Measurements from ENCODE around the gene PKN1.
A peak's percentile ranks its signal among the peaks of the same experiment; 100 is the strongest.
"Not testable (repeated sequence)": the region's sequence is repeated elsewhere in the genome, so short reads cannot be mapped to it uniquely, and the experiment has no call there.

The PKN1 gene

DNA sequence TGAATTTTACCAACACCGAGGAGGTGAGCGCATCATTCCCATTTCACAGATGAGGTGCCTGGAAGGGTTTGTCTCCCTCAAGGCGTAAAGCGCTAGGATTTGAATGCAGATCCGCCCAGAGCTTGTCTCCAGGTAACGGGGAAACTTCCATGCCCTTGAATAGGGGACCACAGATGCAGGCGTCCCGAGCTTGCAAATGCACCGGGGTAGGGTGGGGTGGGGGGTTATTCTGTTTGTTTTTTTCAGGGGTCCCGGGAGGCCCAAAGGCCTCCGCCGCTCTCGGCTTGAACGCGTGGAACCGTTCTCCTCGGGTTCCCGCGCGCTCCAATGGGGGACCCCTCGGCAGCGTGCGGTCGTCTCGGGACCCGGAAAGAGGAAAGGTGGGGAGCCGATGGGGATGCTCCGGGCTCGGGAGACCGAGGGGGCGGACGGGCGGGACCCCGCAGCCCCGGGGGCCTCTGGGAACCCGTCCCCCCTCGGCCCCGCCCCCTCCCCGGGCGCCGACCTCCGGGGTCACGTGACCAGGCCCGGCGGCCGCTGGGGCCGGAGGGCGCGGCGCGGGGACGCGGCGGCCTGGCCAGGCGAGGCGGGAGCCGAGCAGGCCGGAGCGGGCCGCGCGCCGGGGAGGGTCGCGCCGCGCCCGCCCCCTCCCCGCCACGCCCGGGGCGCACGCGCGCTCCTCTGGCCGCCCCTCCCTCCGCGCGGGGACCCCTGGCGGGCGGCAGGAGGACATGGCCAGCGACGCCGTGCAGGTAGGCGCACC lies at the start of gene PKN1:
PKN1 (plus strand) TSS at position 516 of the 763 bp plus-strand sequence; CDS start at position 732, 216 bp downstream.
- DNase-seq (ENCODE audit: low read depth) = no peak

DNA sequence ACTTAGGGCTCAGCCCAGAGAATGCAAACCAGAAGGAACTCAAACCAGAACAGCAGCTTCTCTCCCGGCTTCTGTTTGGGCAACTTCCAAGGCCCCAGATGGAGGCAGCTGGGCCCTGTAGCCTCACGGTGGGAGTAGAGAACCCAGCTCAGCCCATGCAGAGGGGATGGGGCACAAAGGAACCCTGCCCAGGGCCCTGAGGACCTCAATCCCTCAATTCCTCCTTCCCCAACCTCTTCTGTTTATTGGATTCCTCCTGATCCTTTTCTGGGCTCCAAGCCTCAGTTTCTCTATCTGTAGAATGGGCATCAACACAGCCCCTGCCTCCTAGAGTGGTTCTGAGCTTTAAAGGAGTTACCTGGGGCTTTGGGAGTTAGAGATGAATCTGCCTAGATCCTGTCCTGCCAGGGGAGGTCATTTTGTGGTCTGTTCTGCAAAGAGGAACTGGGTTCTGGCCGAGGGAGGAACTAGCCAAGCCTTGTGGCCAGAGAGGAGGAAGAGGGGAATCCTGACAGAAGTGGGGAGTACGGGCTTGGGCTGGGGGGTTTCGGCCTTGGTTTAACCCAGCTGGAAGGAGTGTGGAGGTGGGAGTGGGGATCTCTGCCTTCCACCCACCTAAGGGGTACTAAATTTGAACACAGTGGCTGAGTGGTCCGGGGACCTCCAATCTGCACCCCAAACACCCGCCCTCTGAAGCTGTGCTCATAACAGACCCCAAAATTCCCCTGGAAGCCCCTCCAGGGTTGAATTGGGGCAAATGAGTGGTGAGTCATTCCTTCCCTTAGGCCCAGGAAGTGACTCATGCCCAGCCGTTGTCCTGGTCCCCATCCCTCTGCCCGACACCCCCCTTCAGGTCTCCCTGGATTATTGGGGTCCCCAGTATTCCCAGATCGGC lies 49.2 kb upstream of the PKN1 start:
- DNase-seq (ENCODE audit: low read depth) = peak; percentile 89

DNA sequence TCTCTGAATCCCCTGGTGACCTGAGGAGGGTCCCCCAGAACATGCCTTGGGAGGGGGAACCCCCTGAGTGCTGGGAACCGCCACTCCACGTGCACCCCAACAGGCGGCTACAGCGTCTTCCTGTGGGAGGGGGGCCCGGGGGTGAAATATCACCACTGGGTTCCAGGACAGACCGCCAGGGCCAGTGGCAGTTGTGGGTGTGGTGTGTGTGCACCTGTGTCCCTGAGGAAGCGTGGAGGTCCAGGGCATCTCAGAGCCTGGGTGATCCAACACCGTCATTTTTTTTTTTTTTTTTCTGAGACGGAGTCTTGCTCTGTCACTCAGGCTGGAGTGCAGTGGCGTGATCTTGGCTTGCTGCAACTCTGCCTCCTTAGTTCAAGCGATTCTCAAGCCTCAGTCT lies 47.6 kb upstream of the PKN1 start:
- no peak for DNase-seq (ENCODE audit: low read depth)

DNA sequence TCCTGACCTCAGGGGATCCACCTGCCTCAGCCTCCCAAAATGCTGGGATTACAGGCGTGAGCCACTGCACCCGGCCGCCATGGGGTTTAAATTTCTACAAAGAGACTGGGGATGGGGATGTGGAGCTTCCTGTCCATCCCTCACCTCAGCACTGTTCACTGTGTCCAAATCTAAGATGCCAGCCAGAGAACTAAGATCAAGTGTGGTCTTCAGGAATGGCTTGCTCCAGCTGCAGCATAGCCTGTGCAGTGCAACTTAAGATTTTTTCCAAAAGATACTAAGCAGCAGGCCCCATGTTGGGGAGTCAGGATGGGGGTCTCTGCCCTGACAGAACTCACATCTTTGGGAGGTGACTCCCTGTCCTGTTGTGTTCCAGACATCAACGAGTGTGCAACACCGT lies 42.6 kb upstream of the PKN1 start:
- no peak for DNase-seq (ENCODE audit: low read depth)

DNA sequence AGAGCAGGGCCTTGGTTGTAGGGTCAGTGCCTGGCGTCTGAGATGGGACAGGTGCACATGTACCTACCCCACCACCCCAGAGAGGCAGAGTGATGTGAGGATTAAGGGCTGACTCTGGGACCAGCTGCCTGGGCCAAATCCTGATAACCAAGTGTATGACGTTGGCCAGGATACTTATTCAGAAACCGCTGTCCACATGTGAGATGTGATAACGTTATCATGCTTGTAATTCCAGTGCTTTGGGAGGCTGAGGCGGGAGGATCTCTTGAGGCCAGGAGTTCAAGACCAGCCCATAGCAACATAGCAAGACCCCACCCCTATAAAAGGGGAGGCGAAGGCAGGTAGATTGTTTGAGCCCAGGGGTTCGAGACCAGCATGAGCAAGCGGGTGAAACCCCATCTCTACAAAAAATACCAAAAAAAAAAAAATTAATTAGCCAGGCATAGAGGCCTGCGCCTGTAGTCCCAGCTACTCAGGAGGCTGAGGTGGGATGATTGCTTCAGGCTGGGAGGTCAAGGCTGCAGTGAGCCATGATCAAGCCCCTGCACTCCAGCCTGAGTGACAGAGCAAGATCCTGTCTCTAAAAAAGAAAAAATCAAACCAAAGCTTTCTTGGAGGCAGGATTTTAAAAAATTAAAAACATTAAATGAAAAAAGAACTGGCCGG lies 41.8 kb upstream of the PKN1 start:
- DNase-seq (ENCODE audit: low read depth) = no peak

DNA sequence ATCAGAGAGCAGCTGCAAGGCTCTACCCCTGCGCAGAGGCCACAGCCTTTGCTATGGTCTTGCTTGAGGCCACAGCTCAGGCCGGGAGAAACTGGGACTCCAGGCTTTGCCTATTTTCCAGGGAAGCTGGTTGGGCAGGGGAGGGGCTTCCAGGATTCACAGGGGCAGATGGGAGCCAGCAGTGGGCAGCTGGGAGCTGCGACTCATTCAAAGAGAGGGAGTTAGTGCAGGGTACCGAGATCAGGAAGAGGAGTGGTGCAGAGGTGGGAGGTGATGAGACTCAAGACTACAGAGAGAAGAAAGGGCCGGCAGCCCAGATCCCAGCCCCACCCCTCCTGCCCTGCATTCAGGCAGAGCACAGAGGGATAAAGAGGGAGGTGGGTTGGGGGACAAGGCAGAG lies 39.8 kb upstream of the PKN1 start:
- DNase-seq (ENCODE audit: low read depth) = no peak

DNA sequence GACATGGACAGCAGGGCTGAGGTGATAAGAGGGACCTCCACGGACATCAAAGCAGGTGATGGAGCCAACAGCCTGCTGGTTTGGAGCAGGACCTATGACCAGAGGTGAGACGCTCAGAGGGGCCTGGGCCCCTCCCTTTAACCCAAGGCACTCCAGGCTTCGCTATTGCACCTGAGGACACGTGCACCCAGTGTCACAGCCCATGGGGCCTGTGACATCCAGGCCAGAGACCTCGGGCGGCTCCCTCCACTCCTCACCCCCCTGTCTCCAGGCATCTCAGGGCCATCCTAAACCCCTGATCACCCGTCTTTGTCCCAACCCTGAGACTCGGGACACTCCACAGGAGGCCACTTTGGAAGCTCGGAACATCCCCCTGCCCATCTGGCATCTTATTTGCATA lies 38.9 kb upstream of the PKN1 start:
- DNase-seq (ENCODE audit: low read depth) = no peak

DNA sequence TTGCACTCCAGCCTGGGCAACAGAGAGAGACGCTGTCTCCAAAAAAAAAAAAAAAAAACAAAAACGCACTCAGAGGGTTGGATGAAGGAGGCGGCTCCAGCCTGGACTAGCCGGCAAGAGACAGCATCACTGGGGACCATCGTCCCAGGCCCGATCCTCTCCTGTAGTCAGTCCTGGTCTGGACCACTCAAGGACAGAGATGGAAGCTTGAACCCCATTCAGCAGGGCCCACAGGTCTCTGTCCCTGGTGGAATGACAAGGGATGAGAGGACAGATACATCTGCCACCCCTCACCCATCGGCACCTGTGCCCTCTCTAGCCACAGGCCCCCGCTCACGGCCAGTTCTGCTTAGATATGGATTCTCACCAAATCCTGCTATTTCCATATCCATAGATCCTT lies 37.8 kb upstream of the PKN1 start:
- no peak for DNase-seq (ENCODE audit: low read depth)

DNA sequence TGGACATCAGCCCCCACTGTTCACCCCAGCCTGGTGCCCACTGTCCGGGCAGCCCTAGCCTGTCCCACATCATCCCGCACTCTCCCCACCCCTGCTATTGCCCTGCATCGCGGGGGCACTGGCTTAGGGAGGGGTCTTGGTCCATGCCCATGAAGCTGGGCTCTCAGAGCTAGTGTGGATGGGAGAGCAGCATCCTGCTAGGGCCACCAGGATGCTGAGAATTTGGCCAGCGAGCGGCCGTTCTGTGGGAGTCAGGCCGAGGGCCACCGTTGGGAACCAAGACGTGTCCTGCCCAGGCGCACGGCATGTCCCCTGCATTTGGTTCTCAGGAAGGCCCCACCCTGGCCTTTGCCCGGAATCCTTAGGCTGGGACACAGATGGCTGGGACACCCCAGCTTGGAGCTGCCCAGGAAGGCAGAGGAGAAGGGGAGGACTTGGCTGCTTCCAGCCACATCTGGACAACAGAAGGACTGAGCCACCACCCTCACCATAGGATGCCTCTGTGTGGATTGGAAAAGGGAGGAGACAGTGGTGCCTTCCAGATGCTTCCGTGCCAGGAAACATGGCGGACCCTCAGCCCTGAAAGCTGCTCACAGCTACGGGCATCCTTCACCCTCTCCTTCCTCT lies 37.3 kb upstream of the PKN1 start:
- no peak for DNase-seq (ENCODE audit: low read depth)

DNA sequence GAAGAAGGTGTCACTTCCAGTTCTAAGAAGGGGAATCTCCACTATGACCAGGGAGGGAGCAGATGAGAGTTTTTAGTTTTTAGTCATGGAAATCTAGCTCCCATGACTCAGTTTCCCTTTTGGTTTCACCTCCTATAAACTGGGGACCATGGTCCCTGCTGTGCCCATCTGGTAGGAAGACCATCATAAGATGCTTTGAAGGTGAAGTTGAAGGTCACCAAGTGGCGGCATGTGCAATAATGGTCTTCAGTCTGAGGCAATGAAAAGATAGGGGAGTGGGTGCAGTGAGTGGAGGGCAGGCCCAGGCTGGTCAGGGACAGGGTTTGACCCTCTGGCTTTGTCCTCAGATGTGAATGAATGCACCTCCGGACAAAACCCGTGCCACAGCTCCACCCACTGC lies 36.4 kb upstream of the PKN1 start:
- DNase-seq (ENCODE audit: low read depth) = not testable (repeated sequence)

DNA sequence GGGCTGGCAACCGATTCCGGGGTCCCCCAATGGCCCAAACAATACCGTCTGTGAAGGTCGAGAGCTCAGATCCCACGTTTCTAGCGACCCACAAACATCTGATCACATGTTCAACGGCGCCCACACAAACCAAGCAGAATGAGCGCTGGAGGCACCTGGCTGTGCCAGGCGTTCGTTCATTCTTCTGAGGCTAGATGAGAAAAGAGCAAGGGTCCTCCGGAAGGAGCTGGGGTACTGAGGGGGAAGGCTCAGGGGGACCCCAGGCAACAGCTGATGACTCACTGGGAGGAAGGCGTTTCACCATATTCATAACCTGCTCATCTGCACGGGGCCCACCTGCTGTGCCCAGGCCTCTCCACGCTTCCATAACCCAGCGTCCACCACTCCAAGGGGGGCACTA lies 35.9 kb upstream of the PKN1 start:
- DNase-seq (ENCODE audit: low read depth) = not testable (repeated sequence)

DNA sequence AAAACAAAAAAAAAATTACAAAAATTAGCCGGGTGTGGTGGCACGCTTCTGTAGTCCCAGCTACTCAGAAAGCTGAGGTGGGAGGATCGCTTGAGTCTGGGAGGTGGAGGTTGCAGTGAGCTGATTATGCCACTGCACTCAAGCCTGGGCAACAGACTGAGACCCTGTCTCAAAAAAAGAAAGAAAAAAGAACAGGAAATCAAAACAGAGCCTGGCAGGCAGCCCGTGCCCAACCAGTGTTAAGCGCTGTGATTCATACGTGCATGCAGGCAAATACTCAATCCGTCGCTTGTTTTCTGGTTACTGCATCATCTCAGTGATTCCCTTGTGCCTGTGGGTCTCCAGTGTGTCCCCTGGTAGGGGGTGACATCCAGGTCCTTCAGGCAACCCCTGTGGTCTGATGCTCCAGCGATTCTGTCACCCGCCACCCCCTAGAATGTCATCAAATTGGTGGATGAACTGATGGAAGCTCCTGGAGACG lies 32.1 kb upstream of the PKN1 start:
- no peak for DNase-seq (ENCODE audit: low read depth)

DNA sequence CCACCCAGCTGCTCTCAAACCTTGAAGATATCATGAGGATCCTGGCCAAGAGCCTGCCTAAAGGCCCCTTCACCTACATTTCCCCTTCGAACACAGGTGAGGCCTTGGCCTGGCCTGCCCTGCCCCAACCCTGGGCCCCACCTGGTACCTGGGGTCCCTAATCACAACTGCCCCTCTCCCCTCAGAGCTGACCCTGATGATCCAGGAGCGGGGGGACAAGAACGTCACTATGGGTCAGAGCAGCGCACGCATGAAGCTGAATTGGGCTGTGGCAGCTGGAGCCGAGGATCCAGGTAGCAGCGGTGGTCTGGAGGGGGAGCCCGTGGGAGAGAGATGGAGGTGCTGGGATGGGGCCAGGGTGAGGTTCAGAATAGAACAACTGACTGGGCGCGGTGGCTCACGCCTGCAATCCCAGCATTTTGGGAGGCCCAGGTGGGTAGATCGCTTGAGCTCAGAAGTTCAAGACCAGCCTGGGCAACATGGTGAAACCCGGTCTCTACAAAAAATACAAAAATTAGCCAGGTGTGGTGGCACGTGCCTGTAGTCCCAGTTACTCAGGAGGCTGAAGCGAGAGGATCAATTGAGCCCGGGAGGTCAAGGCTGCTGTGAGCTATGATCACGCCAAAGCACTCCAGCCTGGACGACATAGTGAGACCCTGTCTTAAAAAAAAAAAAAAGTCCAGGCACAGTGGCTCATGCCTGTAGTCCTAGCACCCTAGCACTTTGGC lies 31.5 kb upstream of the PKN1 start:
- DNase-seq (ENCODE audit: low read depth) = no peak

DNA sequence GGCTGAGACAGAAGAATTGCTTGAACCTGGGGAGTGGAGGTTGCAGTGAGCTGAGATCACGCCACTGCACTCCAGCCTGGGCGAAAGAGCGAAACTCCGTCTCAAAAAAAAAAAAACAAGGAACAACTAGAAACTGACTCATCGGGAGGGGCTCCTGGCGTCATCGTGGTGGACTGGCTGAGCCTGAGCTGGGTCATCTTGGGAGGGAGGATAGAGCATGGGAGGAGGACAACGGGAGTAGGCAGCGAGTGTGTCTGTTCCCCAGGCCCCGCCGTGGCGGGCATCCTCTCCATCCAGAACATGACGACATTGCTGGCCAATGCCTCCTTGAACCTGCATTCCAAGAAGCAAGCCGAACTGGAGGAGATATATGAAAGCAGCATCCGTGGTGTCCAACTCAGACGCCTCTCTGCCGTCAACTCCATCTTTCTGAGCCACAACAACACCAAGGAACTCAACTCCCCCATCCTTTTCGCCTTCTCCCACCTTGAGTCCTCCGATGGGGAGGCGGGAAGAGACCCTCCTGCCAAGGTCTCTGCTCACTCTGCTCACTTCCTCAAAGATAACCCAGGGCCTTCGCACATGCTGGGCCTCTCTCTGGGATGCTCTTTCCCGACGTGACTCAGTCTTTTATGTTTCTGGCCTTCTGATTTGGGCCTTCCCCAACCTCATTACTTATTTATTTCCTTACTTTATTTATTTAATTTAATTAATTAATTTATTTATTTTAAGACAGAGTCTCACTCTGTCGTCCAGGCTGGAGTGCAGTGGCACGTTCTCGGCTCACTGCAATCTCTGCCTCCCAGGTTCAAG lies 30.6 kb upstream of the PKN1 start:
- no peak for DNase-seq (ENCODE audit: low read depth)

DNA sequence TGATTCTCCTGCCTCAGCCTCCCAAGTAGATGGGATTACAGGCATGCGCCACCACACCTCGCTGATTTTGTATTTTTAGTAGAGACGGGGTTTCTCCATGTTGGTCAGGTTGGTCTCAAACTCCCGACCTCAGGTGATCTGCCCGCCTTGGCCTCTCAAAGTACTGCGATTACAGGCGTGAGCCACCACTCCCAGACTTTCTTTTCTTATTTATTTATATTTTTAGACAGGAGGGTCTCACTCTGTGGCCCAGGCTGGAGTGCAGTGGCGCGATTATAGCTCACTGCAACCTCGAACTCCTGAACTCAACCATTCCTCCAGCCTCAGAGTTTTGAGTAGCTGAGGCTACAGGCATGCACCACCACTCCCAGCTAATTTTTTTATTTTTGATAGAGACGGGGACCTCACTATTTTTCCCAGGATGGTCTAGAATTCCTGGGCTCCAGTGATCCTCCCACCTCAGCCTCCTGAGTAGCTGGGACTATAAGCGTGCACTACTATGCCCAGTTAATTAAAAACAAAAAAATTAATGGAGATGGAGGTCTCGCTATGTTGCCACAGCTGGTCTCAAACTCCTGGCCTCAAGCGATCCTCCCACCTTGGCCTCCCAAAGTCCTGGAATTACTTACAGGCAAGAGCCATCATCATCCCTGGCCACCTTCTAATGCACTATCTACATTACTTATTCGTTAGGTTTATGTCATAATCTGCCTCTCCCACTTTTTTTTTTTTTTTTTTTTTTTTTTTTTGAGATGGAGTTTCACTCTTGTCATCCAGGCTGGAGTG lies 29.8 kb upstream of the PKN1 start:
- DNase-seq (ENCODE audit: low read depth) = not testable (repeated sequence)

DNA sequence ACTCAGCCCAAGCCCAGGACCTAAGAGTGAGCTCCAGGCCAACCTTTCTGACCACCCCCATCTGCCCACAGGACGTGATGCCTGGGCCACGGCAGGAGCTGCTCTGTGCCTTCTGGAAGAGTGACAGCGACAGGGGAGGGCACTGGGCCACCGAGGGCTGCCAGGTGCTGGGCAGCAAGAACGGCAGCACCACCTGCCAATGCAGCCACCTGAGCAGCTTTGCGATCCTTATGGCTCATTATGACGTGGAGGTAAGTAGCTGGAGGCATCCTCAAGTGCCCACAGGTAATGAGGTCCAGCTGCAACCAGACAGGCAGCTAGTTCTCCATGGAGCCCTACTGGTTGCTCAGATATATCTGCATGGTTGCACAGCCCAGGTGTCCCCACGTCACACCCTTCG lies 28.8 kb upstream of the PKN1 start:
- DNase-seq (ENCODE audit: low read depth) = no peak

DNA sequence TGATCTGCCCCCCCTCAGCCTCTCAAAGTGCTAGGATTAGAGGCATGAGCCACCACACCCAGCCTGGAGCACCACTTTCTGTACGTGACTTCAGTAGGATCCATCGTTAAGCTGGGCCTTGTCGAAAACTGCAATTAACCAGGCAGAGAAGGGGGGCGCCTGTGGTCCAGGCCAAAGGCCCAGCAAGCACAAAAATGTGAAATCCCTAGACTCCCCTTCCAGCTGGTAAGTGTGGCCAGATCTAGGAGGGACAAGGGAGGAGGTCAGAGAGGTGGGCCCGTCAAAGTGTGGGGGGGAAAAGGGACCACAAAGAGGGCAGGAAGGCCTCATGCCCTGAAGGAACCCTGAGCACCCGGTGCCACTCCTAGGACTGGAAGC lies 27.7 kb upstream of the PKN1 start:
- no peak for DNase-seq (ENCODE audit: low read depth)

DNA sequence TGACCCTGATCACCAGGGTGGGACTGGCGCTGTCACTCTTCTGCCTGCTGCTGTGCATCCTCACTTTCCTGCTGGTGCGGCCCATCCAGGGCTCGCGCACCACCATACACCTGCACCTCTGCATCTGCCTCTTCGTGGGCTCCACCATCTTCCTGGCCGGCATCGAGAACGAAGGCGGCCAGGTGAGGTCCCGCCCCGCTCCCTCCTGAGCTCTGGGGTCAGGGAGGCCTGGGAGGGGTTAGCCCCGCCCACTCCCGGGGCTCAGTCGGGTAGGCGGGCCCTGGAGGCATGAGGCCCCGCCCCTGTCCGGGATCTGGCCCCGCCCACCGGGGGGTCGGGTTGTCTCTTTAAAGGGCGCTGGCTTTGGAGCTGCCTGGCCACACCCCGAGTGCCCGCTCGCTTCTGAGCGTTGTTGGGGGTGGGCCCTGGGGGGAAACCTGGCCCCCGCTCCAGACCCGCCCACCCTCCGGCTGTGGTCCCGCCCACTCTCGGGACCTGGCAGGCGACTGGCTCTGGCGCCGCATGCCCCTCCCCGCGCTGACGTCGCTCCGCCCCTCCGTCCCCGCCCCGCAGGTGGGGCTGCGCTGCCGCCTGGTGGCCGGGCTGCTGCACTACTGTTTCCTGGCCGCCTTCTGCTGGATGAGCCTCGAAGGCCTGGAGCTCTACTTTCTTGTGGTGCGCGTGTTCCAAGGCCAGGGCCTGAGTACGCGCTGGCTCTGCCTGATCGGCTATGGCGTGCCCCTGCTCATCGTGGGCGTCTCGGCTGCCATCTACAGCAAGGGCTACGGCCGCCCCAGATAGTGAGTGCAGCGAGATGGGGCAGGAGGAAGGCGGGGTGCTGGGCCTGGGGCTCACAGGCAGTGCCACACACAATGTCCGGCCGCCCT lies 27.1 kb upstream of the PKN1 start:
- peak; percentile 91 for DNase-seq (ENCODE audit: low read depth)
